ENCODE results near the gene SLX4.

Gene SLX4

DNA sequence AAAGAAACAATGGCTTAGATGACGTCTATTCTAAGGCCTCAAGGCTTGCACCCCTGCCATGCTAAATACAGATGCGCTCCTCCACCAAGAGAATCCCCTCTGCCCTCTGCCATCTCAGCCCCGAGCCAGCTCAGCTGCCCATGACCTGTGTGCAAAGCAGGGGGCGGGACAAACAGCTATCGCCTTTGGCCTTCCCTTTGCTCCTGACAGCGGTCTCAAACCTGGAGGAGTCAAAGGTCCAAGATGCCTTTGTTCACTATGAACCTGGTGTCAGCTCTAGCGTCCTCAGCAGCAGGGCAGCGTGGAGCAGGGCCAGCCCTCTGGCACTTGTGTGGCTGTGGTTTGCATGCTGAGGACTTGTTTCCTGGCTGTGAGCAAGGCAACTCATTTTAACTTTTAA, 12.3 kb downstream of the SLX4 start:
- no peak for DNase-seq

DNA sequence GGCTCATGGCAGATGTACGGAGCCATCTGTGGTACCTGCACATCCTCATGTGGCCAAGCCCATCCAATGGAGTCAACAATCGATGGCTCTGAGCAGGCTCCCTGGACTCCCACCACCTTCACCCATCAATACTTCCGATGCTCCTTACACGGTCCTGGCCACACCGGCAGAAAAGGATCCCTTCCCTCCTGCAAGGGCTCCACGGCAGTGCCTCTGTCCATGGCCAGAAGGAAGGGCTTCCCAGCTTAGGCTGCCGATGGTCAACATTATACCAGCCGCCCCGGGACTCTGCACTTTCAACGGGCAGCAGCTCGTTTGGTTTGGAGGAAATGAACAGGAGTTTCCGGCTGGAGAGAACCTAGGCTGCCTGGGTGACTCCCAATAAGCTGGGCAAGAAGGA, 13.2 kb downstream of the SLX4 start:
- no peak for DNase-seq

DNA sequence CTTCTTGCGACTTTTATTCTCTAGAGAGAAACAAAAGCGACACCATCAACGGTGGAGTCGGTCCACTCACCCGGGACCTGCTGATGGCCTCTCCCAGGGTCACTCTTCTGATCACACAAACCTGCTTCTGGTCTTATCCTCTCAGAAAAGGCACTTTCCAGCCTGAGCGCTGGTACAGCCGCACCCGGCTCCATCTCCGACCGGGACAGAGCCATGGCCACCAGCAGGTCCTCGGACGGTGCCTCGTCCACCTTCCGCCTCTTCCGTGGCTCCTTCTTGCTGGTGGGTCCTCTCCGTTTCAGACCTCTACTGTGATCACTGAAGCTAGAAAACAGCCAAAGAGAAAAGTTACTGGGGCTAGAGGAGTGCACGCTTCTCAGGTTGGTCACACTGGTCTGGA, 13.7 kb downstream of the SLX4 start:
- no peak for DNase-seq

DNA sequence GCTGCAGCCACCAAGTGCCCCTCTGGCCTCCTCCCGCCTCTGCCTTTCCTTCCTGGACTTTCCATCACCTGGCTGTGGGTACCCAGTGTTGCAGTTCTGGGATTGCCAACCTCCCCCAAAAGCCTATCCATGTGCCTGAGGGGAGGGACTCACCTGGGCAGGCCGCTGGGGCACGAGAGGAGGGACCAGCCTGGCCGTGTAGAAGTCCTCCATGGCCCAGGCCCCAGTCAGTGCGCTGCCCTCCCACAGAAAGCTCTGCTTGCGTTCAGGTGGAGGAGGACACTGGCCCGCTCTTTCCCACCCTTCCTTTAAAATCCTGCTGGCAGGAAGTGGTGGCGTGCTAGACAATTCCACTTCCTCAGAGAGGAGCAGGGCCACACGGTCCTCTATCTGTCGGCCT, 14.2 kb downstream of the SLX4 start:
- DNase-seq, result no peak

DNA sequence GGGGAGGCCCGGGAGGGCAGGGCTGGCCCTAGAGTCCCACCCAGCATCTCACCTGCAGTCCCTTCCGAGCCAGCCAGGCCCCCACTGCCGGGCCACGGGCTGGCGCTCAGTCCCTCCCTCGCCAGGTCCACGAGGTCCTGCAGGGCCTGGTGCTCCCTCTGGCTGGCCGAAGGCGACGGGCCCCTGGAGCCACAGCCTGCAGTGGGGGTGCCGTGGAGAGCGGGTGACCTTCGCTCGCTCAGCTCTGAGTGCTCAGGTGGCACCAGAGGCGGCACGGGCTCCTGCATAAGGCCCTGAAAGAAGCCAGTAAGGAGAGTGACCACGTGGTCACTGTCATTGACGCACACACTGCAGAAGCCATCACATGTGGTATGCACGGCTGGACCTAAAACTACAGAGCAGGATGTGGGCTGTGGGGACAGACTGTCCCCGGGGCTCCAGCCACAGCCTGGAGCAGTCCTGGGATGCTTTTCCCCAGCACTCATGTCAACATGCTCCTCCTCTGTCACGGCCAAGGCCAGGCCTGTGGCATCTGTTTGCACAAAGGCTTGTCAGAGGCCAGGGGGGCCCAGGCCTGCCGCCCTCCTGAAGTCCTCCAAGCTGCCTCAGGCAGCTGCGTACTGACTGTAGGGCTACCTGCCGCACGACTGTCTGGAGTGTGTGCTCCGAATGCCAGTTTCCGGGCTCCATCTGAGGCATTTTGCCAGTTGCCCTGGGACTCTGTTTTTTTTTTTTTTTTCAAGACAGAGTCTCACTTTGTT, 15.1 kb downstream of the SLX4 start:
- no peak for DNase-seq

DNA sequence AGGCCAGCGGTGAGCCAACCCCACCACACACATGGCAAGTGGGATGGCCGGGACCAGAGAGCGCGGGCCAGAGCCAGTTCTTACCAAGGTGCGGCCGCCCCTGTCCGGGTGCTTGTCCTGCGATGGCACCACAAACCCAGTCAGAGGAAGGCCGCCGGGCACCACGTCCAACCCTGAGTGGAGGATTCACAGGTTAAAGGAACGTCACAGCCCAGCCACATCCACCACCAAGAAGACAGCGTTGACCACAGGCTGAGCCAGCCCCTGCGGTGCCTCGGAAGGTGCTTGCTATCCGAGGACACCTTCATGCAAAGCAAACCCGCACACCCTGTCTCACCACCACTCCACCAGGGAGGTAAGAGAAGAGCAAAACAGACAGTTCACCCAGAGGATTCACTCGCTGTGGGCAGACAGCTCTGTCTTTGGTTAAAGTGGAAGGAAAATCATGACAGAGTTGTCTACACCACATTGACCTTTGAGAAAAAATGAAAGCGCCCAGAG, 15.8 kb downstream of the SLX4 start:
- DNase-seq, result no peak

DNA sequence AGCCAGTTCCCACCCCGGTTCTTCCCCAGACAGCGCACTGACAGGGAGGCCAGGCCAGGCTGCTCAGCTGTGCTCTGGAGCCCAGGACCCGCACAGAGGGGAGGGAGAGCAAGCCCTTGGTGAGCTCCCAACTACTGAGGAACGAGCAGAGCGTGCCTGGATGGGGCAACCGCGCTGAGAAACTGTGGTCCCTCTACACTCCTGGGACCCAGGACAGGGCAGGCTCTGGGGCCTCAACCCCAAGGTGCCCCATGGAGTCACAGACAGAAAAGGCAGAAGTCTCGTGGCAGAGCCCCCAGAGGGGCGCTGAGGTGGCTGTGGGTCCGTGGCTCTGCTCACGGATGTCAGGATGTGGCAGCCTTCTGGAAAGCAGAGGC, 16.3 kb downstream of the SLX4 start:
- no peak for DNase-seq

DNA sequence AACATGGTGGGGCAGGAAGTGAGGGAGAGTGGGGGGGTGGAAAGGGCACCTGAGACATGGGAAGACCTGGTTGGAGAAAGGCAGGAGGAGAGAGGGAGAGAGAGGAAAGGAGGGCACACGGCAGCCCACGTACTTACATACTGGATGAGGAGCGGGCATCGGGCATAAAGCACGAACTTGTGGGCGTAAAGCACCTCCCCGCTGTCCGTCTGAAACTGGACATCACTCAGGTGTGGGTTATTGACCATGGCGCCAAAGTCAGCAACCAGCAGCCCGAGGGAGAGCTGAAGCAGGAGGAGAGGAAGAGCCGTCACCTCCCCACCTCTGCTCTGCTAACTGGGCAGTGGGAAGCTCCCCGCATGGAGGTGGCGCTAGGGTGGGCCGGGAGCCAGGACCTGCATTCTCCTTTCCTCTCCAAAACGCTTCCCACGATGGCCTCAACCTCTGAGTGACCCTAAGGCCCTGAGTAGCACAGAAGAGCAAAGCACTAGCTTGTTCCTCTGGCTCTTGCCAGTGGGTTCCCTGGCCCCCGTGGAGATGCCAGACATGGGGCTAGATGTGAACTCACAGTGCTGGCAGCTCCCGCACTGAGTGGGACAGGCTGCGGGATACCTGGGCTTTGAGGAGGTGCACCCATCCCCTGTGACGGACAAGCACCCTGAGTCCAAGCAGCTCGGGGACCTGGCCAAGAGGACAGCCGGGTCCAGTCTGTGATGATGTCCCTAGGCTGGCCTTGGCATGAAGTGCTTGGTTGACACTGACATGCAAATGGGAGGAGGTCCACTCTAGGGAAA, 16.9 kb downstream of the SLX4 start:
- no peak for DNase-seq

DNA sequence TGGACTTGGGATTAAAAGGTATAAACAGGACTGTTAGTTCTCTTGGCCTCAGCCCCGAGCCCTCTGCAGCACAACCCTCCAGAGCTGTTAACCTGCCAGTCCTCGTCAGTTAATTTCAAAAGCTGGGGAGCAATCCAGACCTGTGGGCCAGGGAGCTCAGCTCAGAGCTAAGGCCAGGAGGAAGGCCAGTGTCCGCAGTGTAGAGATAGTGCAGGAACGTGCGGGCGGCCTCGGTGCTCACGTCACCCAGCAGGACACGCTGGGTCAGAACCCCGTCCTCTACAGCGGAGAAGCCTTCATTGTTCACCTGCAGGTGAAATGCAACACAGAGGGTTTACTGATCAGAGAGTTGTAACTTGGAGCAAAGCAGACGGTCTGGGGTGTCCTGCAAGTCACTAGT, 18.8 kb downstream of the SLX4 start:
- DNase-seq, result no peak

DNA sequence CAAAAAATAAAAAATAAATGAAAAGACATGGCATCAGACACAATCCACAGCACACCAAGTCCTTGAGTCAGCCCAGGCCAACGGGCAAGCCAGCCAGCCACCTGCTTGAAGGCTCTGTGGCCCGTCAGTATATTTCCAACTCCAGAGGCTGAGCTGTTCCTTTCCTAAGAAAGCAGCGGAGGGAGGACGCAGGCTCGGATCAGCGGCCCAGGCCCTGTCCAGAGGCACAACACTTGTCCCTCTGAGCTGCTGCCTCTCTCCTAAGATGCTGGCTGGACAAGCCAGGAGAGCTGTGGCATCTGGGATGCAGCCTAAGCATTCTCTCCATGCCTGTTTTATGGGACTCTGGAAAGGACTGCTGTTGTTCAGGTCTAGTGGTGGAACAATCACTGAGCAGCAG, 19.4 kb downstream of the SLX4 start:
- no peak for DNase-seq

DNA sequence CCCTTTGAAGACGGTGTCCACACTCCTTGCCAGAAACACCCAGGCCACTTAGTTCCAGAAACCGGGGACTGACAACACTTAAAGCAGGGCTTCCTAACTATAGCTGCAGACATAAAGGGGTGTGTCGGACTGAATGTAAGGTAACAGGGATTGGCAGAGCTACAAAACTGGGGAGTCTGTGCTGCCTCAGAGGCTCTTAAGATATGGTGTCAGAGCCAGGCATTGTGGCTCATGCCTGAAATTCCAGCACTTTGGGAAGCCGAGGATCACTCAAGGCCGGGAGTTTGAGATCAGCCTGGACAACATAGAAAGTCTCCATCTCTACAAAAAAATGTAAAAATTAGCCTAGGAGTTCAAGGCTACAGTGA, 20.0 kb downstream of the SLX4 start:
- DNase-seq, result no peak

DNA sequence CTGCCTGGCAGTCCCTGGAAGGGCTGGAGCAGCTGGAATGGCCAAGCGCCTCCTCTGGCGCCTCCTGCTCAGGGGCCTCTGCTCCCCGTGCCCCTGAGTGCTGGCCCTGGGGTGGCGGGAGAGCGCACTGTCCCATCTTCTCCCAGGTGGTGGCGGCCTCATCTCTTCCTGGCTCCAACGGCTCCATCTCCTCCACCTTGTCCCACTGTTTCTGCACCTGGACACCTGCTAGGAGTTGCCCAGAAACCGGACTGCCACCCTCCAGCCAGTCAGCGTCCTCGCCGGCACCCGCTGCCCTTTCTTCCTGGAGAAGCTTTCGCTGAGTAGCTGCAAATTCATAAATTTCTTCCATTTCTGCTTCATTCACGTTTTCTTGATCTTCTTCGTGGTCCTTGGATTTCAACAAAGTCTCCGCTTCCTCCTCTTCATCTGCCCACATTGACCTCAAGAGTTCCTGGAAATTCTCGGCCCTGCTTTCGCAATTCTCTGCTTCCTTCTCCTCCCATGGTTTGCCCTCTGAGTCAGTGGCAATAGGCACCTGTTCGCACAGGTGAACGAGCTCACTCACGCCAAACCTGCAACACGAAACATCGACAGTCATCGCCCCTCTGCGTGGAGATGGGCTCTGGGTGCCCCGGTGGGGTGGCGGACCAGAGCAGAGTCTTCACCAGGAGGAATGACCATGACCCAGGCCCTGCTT, 20.5 kb downstream of the SLX4 start:
- no peak for DNase-seq

DNA sequence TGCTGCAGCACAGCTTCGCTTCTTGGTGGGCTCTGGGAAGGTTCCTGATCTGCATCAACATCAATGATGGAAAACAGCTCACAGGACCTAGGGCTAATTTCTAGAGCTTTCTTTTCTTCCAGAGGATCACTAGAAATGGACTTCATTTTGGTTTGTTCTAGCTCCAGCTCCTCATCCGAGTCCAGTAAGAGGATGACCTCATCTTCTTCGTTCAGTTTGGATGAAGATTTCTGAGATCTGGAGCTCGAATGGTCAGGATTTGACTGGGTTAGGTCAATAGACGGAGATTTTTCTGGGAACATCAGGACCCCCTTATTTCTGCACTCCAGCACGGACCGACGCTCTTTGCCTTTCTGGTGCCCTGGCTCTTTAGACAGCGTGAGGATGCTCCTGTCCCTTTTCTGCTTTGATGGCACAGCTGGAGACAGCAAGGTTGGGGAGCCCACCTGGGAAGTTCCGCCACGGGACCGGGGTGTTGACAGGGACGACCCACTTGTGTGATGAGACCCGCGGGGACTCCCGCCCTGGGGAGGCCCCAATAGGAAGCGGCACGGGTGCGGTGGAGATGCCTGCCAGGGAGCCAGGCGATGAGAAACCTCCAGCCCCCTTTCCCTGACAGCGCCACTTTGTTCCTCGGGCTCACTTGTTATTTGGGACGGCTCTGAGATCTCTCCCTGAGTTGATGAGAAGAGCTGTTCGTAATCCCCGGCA, 21.3 kb downstream of the SLX4 start:
- no peak for DNase-seq

DNA sequence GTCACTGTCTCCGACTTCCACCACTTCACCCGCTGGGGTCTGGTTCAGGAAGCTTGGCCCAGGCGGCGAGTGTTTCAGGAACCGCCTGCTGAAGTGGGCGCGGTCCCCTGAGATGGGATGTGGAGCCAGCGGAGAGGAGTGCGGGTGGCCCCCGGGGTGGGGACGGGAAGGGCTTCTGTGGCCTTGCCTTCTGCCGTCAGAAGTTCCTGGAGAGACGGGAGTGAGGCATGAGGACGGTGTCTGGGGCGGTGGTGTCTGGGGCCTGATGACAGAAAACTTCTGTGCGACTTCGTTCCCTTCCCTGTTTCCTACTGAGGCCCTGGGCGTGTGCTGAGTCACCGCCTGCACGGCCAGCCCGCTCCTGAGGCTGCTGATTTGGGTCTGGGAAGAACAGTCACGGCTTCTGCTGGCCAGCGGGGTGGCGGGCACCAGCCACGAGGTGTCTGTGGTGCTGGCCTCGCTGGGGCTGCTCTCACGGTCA, 21.9 kb downstream of the SLX4 start:
- no peak for DNase-seq

DNA sequence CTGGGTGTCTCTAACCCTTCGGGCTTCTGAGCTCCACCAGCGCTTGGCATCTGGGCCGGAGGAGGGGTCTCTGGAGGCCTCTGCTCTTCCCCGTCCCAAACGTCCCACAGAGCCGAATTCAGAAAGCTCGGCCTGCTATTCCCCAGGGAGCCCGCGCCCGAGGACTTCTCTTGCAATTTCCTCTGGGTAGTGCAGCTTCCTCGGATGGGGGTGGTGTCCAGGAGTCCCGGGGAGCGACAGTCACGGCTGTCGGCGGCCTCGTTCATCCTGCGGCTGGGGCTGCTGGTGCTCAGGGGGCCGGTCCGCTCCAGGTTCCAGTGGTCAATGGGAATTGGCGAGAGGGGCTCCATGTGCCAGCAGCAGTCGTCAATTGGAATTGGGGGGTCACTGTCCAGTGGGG, 22.4 kb downstream of the SLX4 start:
- no peak for DNase-seq

DNA sequence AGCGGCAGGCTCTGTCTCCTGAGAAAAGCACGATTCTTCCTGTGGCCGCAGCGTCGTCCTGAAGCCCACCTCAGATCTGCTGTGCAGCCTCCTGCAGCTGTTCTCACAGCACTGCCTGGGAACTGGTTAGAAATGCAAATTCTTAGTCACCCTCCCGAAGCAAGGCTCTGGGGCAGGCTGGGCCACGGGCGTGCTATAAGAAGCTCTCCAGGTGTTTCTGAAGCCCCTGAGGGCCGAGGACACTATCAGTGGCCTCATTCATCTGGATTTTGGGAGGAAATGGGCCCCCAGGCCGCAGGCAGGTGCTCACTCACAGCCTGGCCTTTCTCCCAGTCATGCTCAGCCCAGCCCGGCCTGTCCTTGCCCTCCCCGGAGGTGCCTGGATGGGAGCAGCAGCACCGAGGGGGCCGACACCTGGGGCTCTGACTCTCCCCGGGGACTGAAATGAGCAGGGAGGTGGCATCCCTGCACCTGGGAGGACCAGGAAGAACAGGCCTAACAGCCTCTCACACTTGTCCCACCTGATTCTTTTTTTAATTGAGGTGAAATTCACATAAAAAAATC, 23.8 kb downstream of the SLX4 start:
- DNase-seq, result no peak

DNA sequence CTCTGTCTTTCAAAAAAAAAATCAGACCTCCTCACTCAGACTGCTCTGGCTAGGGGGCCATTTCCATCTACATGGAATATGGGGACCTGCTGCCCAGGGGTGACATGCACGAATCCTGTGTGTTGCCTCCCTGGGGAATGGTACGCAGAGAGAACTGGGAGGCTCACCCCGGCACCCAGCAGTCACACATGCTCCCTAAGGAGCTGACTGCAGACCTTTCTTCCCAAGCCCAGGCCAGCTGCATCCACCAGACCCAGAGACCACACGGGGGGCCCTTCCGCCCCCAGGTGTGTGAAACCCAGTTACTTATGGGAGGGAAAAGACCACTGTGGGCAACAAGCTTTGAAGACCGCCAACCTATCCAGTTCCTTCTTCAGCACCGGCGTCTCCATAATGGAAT, 27.0 kb downstream of the SLX4 start:
- no peak for DNase-seq

DNA sequence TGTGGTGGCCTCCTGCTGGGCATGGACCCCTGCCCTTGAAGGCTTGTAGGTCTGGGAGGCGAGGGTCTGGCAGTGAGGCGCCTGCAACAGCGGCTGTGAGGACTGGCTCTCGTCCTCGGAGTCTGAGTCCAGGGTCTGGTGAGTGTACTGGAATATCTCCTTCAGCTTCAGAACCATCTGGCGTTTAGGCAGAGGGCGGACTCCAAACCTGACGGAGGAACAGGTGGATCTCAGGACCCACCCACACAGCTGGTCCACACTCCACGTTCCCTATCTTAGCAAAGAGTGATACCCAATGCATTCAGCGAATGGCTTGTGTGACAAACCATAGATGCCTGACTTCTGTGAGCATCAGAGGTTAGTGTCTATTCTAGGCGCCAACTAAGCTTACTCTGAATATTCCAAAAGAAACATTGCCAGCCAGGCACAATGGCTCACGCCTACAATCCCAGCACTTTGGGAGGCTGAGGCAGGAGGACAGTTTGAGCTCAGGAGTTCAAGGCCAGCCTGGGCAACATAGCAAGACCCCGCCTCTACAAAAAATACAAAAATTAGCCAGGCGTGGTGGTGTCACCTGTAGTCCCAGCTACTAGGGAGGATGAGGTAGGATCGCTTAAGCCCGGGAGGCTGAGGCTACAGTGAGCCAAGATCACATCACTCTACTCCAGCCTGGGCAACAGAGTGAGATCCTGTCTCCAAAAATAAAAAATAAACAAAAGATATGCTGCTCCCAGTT, 27.9 kb downstream of the SLX4 start:
- DNase-seq, result no peak

DNA sequence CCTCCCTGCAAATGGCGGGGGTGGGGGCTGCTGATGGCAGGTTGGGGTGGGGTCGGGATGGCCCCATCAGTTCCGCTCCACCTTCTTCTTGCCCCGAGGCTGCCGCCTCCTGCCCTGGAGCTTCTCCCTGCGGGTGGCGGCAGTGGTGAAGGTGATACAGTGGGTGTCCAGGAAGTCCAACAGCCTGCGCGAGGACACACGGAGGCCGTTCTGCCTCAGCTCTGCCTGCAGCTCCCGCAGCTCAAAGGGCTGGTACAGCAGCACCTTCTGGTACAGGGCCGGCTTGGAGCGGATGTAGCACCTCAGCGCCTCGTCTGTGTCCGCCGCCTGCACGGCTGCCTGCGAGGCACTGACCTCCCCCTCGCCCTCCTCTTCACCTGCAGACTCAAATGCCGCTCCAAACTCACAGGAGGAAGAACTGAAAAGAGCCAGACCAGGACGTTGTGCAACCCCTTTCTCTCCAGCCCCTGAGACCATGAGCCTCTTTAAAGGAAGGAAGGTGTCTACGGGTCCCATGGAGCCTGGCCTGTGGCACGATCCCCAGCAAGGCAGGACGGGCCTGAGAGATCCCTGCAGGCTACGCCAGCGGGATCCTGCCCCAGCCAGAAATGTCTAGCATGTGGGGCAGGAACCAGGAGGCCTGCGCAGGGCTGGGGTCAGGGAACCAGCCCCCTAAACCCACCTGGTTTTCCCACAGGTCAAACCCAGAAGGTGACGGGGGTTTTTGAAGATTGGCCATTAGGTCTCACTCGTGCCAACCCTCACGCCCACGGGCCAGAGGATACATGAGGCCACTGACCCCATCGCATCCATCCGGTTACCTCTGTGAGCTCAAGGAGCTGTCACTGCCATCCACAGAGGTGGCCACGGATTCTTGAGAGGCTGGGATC, 28.9 kb downstream of the SLX4 start:
- DNase-seq, result no peak

DNA sequence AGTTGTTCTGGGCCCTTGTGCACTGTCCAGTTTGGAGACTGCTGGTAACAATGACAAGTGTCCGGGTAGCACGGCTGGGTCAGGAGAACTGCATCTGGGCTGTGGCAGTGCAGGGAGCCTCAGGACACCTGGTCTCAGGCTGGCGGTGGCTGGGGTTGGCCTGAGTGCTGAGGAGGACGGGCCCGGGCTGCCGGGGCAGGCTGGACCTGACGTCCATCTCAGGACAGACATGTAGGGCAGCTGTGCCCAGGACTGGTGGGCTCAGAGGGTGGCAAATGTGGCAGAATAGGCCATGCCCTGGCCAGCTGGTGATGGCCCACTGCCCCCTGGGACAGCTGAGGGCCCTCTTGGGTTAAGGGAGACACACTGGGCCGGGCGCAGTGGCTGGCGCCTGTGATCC, 30.0 kb downstream of the SLX4 start:
- no peak for DNase-seq

DNA sequence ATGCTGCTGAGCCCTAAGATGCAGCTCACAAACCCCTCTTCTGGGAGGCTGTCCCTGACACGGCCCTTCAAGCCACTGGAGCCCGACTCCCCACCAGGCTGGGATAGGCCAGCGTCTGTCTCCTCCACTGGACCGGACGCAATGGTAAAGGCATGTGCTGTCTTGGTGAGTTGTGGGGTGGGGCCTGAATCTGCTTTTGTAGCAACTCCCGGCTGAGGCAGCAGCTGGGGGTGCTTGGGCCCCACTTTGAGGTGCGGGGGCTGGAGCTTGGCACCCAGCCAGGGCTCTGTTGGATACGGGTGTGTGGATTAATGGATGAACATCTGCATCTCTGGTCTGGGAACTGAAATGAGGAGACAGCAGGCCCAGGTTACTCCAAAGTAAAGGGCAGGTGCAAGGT, 30.7 kb downstream of the SLX4 start:
- no peak for DNase-seq
